Smooth muscle cell (in vitro differentiated cells): ENCODE results near the gene AUTS2. TPM values are rescaled to one million over a fixed set of nuclear protein-coding genes. Genes with fewer than 3 reads are reported as not detected.

Experiments used
- DNase-seq: peaks from one replicate; lab custom pipeline; 2025; ENCODE audit not compliant: unreplicated experiment; lab: John Stamatoyannopoulos, UW
- H2AFZ ChIP-seq: fragments of 200-600 bp; sonication (generic); 2 replicates; pipeline ENCODE4 v1.6.0; 2016; ENCODE audit warnings: antibody characterized with exemption, low read depth, mild to moderate bottlenecking
- H3F3A ChIP-seq: fragments of 200-600 bp; sonication (generic); 2 replicates; pipeline ENCODE4 v1.6.0; 2017; ENCODE audit warnings: antibody characterized with exemption, low read depth
- H3K27ac ChIP-seq: fragments of 200-600 bp; sonication (generic); 2 replicates; pipeline ENCODE4 v1.5.1; 2016; ENCODE audit warnings: low read depth, mild to moderate bottlenecking
- H3K27me3 ChIP-seq: fragments of 200-600 bp; sonication (generic); 2 replicates; pipeline ENCODE4 v1.6.1; 2016; ENCODE audit warnings: low read depth, mild to moderate bottlenecking
- H3K36me3 ChIP-seq: fragments of 200-600 bp; sonication (generic); 2 replicates; pipeline ENCODE4 v1.5.1; 2016; ENCODE audit warnings: low read depth
- H3K4me1 ChIP-seq: fragments of 200-600 bp; sonication (generic); 2 replicates; pipeline ENCODE4 v1.5.1; 2016; ENCODE audit warnings: low read depth
- H3K4me2 ChIP-seq: fragments of 200-600 bp; sonication (generic); 2 replicates; pipeline ENCODE4 v1.6.0; 2016; ENCODE audit warnings: mild to moderate bottlenecking
- H3K4me3 ChIP-seq: fragments of 200-600 bp; sonication (generic); 2 replicates; pipeline ENCODE4 v1.5.1; 2016; ENCODE audit warnings: mild to moderate bottlenecking
- H3K79me2 ChIP-seq: fragments of 200-600 bp; sonication (generic); 2 replicates; pipeline ENCODE4 v1.6.0; 2016; ENCODE audit warnings: low read depth, mild to moderate bottlenecking
- H3K9ac ChIP-seq: fragments of 200-600 bp; sonication (generic); 2 replicates; pipeline ENCODE4 v1.6.0; 2016; ENCODE audit warnings: low read depth
- H3K9me3 ChIP-seq: fragments of 200-600 bp; sonication (generic); replicated peaks from 2 replicates; pipeline ENCODE4 v1.5.1; 2016; ENCODE audit warnings: low read depth
- H4K20me1 ChIP-seq: fragments of 200-600 bp; sonication (generic); 2 replicates; pipeline ENCODE4 v1.6.0; 2016; ENCODE audit warnings: low read depth
- CTCF ChIP-seq: fragments of 200-600 bp; sonication (generic); IDR thresholded peaks from 2 replicates; pipeline ENCODE4 v1.5.1; 2017; ENCODE audit warnings: borderline replicate concordance, mild to moderate bottlenecking, antibody characterized with exemption; ENCODE audit not compliant: insufficient read depth, poor library complexity, severe bottlenecking
- WGBS: methylation state at CpG from one replicate; pipeline ENCODE4 v1.1.7; 2016; ENCODE audit warnings: low lambda C conversion rate; 5-methylcytosine and 5-hydroxymethylcytosine counted together
- polyA plus RNA-seq: library from polyadenylated mRNA; unstranded; fragments of >200 nt; fragmentation: Nextera tagmentation; extraction: Ambion mirVana; gene quantifications from 2 replicates; pipeline ENCODE4 v1.2.1, GENCODE V29; 2016
- total RNA-seq: library from RNA; depleted of rRNA; stranded (reverse); fragments of >200 nt; gene quantifications from 2 replicates; pipeline ENCODE4 v1.2.3, GENCODE V29; 2014

AUTS2 gene
- total and polyA plus RNA-seq, 2 experiments from 2014 or later: 6.5 to 8.6 TPM

GRCh38 chr7:69787736-69788431, 189.6 kb downstream of the AUTS2 start:
- no peak overlapping the region for H3K9ac ChIP-seq
- WGBS: 88% methylated on average over 5 of the region's 5 CpGs
- no peak for TF ChIP-seq CTCF
- no peak for DNase-seq
- H3K4me3 ChIP-seq: no peak overlapping the region
- peaks cover 50% of the 10 kb centered on the region for H4K20me1 ChIP-seq
- peaks cover 4% of the 10 kb centered on the region for H3K27me3 ChIP-seq
- H3K4me1 ChIP-seq: no peaks in the 10 kb centered on the region
- H3K36me3 ChIP-seq: no peaks in the 10 kb centered on the region
- no peaks in the 10 kb centered on the region for H3K9me3 ChIP-seq
- H3K27ac ChIP-seq: no peak overlapping the region
- no peak overlapping the region for H3K4me2 ChIP-seq
- H3K79me2 ChIP-seq: no peaks in the 10 kb centered on the region
- no peaks in the 10 kb centered on the region for H3F3A ChIP-seq
- H2AFZ ChIP-seq: no peak overlapping the region

- H3F3A ChIP-seq: no peaks in the 10 kb centered on the region
- no peaks in the 10 kb centered on the region for H3K4me1 ChIP-seq
- no peaks in the 10 kb centered on the region for H3K36me3 ChIP-seq
- H3K4me2 ChIP-seq: no peak overlapping the region
- WGBS: 96% methylated on average over 2 of the region's 2 CpGs
- TF ChIP-seq CTCF: no peak
- peaks cover 50% of the 10 kb centered on the region for H4K20me1 ChIP-seq
- H3K4me3 ChIP-seq: no peak overlapping the region
- peaks cover 4% of the 10 kb centered on the region for H3K27me3 ChIP-seq
- H3K27ac ChIP-seq: no peak overlapping the region
- no peaks in the 10 kb centered on the region for H3K79me2 ChIP-seq
- H2AFZ ChIP-seq: no peak overlapping the region
- no peak for DNase-seq
- H3K9me3 ChIP-seq: no peaks in the 10 kb centered on the region
- no peak overlapping the region for H3K9ac ChIP-seq
Observed at GRCh38 chr7:69789563-69789962, 191.3 kb downstream of the AUTS2 start.

GRCh38 chr7:69790977-69791724, 192.9 kb downstream of the AUTS2 start:
- no peak for DNase-seq

More at GRCh38 chr7:69790977-69791724, 192.9 kb downstream of the AUTS2 start:
- H3F3A ChIP-seq: no peaks in the 10 kb centered on the region
- no peaks in the 10 kb centered on the region for H3K36me3 ChIP-seq
- H3K4me1 ChIP-seq: no peaks in the 10 kb centered on the region
- no peak for TF ChIP-seq CTCF
- peaks cover 4% of the 10 kb centered on the region for H3K27me3 ChIP-seq
- H3K9me3 ChIP-seq: no peaks in the 10 kb centered on the region
- H2AFZ ChIP-seq: no peak overlapping the region
- peaks cover 57% of the 10 kb centered on the region for H4K20me1 ChIP-seq
- no peak overlapping the region for H3K4me3 ChIP-seq
- WGBS: 83% methylated on average over 7 of the region's 7 CpGs
- no peak overlapping the region for H3K9ac ChIP-seq
- no peak overlapping the region for H3K27ac ChIP-seq
- no peaks in the 10 kb centered on the region for H3K79me2 ChIP-seq
- no peak overlapping the region for H3K4me2 ChIP-seq
